Central memory CD4-positive, alpha-beta T cell (primary cell): ENCODE data around the gene ZNF521.

Experiments
- DNase-seq: peaks from one replicate; pipeline ENCODE4 v3.0.0; 2022

ZNF521 gene

GRCh38 chr18:25016181-25016580 is 335.8 kb downstream of the ZNF521 start:
- no peak for DNase-seq
